COLO668 (cell line): Measurements from ENCODE around the gene FZD7.

Experiments
- DNase-seq: peaks from one replicate; lab custom pipeline; 2025; ENCODE audit not compliant: unreplicated experiment; lab: John Stamatoyannopoulos, UW

FZD7 gene

GRCh38 chr2:202009581-202009980 lies 24.1 kb upstream of the FZD7 start:
- no peak for DNase-seq

- no peak for DNase-seq
Observed at GRCh38 chr2:202014318-202014717, 19.3 kb upstream of the FZD7 start.

GRCh38 chr2:202014759-202015211 lies 18.9 kb upstream of the FZD7 start:
- no peak for DNase-seq

- no peak for DNase-seq
Observed at GRCh38 chr2:202015471-202015870, 18.2 kb upstream of the FZD7 start.

GRCh38 chr2:202016579-202017227 lies 17.0 kb upstream of the FZD7 start:
- no peak for DNase-seq

- DNase-seq = no peak
Observed at GRCh38 chr2:202017940-202018339, 15.7 kb upstream of the FZD7 start.

GRCh38 chr2:202018950-202019349 lies 14.7 kb upstream of the FZD7 start:
- DNase-seq = no peak

- no peak for DNase-seq
Observed at GRCh38 chr2:202019689-202020450, 13.8 kb upstream of the FZD7 start.

GRCh38 chr2:202022755-202023154 lies 10.9 kb upstream of the FZD7 start:
- no peak for DNase-seq

GRCh38 chr2:202023198-202023903 lies 10.3 kb upstream of the FZD7 start:
- DNase-seq = no peak

- no peak for DNase-seq
Observed at GRCh38 chr2:202023904-202024266, 9.8 kb upstream of the FZD7 start.

GRCh38 chr2:202024871-202025270 lies 8.8 kb upstream of the FZD7 start:
- no peak for DNase-seq

- DNase-seq = no peak
Observed at GRCh38 chr2:202025816-202026215, 7.8 kb upstream of the FZD7 start.

- no peak for DNase-seq
Observed at GRCh38 chr2:202026507-202026906, 7.1 kb upstream of the FZD7 start.

- DNase-seq = no peak
Observed at GRCh38 chr2:202030691-202031090, 3.0 kb upstream of the FZD7 start.

- no peak for DNase-seq
Observed at GRCh38 chr2:202031246-202031951, 2.3 kb upstream of the FZD7 start.

- DNase-seq = no peak
Observed at GRCh38 chr2:202032846-202033316, 774 bp upstream of the FZD7 start.

GRCh38 chr2:202034249-202035088 lies 814 bp downstream of the FZD7 start:
- DNase-seq = peak; percentile 38

GRCh38 chr2:202035089-202035940 lies 1.7 kb downstream of the FZD7 start:
- DNase-seq = peak; percentile 13
